GOT3 (cell line): Measurements from ENCODE around the gene PZP.

ENCODE experiments used
- DNase-seq: peaks from one replicate; lab custom pipeline; 2025; ENCODE audit warnings: mixed read lengths; lab: John Stamatoyannopoulos, UW

Gene PZP

GRCh38 chr12:9123781-9124382 is 84.3 kb downstream of the PZP start:
- DNase-seq: no peak

DNA sequence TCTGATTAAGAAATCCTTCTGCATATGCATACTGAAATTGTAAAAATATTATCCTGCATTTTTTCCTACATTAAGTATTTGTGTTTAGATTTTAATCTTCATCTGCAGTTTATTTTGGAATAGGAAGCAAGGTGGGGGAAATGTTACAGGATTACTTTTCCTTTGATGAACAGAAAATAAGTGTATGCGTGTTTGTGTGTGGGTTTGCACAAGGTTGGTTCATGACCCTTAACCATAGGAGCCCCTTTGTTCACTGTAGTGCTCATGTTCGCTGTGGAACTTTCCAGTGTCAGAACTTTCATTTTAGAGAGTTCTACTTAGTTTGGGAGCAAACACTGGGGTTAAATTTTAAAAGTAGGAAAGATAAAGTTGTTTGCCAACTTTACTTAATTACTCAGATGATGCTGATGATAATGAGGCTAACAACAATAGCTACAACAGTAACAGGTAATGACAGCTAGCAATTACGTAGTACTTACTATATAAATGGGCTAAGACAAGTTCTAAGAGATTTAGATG is 86.0 kb downstream of the PZP start:
- DNase-seq: no peak

- DNase-seq: no peak
These were observed 87.6 kb downstream of the PZP start for GRCh38 chr12:9120487-9121184.

DNA sequence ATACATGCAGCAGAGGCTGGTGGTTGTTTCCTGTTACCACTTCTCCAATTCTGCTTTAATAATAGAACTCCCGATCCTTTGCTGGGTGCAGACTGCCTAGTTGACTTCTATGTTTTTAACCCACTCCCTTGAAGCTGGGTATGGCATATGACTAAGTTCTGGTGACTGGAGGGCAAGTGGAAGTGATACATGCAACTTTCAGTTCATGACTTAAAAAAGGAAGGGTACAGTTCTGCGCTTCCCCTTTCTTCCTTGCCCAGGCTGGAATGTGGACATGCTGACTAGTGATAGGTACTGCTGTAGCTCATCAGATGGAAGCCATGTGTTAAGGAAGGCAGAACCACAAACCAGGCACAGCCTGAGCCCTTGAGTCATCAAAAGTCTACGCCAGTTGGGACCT is 90.0 kb downstream of the PZP start:
- DNase-seq: no peak

DNA sequence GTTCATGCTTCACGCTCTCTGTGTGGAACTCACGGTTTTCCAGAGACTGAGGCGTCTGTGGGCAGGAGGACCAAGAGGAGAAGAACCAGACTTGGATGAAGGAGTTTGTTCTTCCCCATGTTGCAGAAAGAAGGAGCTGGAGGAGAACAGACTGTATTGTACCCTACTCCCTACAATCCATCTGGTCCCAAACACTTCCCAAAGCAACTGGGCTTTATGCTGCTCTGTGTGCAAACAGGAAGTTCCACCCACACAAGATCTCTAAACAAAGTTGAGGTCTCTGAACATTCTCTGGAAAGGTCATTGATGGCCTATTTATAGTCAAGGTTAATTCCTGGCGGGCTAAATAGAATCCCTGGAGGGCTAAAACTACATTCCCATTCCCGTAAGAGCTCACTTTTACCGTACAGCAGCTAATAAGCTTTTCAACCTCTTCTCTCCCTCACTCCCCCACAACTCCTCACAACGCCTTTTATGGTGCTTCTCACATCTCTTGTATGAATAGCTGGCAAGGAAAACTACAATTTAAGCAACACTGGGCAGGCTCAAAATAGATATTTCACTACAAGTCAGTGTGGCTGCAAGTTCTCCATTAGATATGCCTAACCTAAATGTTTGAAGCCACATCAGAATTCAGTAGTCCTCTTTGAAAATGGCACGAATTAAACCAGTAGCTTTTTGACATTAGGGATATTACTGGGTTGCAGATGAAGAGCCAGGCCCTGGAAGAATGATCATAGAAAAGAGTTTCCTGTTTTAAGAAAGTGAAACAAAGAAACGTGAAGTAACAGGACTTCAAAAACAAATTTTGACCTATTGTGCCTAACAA is 92.2 kb downstream of the PZP start, which contains the start of gene A2M:
A2M (minus strand) TSS at position 189 of the 829 bp plus-strand sequence; CDS start at position 119, 70 bp downstream.
- no peak for DNase-seq

- DNase-seq: no peak
These were observed 93.2 kb downstream of the PZP start for GRCh38 chr12:9114946-9115345.

DNA sequence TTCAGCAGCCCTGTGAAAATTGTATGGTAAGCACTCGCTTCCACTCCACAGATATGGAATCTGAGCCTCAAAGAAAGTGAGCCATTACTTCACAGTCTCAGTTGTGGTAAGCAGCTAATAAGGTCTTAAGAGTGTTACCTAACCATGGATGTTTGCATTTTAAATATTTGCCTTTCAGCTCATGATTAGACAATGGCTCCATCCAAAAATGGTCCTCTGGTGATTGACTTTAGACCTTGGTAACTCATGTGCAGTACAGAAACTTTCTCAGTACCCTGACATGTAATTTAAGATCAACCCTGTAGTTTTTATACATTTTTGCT is 94.2 kb downstream of the PZP start:
- no peak for DNase-seq

GRCh38 chr12:9113296-9113986 is 94.8 kb downstream of the PZP start:
- DNase-seq: no peak

DNA sequence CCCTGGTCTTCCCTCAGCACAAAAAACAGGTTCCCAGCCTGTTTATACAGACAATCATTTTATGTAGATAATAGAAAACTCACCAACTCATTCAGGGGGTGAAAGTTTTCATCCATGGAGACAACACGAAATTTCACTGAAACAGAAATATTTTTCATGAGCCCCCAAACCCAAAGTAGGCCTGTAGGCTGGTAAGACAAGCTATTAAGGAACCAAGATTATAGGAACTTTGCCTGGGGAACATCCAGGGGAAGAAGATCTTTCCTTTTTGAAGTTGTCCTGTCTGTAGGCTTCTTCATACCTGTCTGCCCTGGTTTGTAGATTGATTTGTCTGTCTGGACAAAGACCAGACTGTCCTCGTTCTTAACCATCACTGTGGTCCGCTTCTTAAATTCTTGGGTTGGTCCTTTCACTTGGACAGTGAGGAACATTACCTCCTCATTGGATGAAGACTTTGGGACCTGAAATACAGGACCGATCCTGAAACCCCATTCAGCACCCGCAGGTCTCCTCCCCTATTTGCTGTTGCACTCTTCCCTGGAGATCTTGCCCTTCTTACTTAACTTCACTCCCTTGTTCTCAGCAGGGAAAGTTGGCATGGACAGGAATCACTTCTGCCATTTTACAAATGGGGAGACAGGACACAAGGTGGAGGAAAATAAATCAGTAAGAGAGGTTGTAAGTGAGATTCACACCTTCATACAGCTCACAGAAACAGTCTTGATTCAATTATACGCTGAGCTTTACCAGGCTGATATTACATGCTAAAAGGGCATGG is 95.9 kb downstream of the PZP start:
- DNase-seq: no peak

- no peak for DNase-seq
These were observed 96.7 kb downstream of the PZP start for GRCh38 chr12:9111525-9111924.

DNA sequence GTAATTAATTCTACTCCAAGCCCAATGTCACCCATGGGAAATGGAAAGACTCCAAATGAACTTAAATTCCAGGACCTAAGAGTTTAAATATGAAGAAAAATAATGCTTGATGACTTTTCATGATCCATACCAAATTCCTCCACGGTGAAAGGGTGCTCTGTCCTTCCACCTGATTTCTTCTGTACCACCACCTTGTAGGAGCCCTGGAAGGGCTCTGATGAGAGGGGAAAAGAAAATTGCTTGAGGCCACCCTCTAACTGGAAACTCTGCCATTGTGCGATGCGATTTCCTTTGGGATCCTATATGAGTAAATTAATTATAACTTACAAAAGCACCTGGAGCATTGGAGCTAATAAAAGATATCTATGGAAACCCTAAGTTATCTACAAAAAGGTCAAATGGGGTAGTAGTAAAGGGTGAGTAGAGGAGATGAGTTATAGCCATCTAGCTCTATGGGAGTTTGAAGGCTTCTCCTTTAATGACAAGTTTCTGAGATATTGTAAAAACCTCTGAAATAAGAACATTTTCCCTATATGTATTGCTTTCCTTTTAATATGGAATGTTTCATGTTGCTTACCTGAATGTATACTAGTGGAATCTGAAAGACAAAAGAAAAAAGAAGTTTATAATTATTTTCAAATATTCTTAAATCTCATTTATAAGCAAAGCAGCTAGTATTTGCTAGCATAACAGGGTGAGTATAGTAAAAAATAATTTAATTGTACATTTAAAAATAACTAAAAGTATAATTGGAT is 98.3 kb downstream of the PZP start:
- no peak for DNase-seq

- no peak for DNase-seq
These were observed 99.0 kb downstream of the PZP start for GRCh38 chr12:9109213-9109522.

DNA sequence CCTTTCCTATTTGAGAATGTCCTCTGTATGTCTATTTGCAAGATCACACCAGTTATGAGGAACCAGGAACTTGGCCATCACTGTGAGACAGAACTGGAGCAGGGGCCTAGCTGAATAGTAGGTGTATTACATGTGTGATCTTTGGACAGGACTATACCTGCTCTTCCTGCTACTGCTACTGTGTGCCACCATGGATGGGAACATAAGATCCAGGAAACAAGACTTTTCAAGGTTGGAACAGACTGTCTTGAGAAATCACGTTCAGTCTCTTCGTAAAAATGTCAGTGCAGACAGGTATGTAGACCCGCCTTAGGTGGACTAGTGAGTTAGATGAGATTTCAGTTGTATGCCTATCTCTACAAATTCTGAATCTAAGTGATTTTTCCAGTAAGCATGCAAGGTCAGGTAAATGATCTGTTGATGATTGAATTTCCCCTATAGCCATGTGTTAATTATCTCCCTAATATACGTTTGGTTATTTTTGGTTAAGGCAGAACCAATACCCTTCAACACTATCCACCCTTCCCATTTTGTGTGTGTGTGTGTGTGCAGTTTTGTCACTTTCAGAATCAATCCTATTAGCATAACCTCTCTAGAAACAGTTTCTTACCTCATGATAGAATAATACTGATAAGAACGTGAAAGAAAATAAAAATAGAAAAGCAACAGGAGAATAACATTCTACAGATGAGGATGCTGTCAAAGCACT is 99.5 kb downstream of the PZP start:
- DNase-seq: no peak

GRCh38 chr12:9107542-9107873 is 100.7 kb downstream of the PZP start:
- no peak for DNase-seq

DNA sequence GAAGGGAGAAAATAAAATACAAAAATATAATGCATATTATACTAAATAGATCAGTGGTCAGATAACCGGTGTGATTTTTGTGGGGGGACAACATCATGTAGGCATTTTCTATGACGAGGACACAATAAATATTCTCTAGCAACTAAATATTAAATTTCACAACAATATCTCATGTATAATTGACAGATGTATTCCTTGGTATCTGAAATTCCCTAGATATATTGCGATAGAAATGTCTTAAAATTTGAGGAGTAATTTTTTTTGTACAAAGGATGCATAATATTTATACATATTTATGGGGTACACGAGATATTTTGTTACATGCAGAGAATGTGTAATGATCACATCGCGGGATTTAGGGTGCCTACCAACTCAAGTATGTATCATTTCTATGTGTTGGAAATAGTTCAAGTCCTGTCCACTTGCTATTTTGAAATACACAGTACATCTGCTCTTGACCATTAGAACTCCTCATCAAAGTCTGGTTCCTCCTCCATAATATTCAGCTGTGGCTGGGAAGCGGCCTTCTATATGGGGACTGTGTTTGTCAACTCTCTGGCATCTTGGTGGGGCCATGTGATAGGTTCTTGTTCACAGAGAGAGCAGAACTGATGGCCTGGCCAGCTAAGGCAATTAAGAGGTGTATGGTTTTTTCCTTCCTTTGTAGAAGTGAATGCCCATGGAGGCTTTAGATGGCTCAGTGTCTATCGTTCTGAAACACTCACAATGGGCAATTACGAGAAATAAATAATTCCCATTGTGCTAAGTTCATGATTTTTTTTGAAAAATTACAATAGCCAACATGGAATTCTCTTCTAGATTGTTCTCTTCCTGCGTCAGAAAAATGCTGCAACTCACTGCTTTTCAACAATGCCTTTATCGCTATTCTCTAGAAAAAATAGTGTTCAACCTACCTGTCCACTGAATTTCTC is 101.3 kb downstream of the PZP start:
- no peak for DNase-seq

GRCh38 chr12:9106067-9106466 is 102.1 kb downstream of the PZP start:
- DNase-seq: no peak

- DNase-seq: no peak
These were observed 103.3 kb downstream of the PZP start for GRCh38 chr12:9104767-9105423.

- no peak for DNase-seq
These were observed 104.1 kb downstream of the PZP start for GRCh38 chr12:9104087-9104486.
